ENCODE data around the gene DLX5. TPM values are rescaled to one million over a fixed set of nuclear protein-coding genes. Genes with fewer than 3 reads are reported as not detected.

The DLX5 gene
- total and polyA plus RNA-seq, 2 of the 4 experiments (the other 2 are of a cell fraction) = not detected

- no peaks in the 10 kb centered on the region for H3K36me3 ChIP-seq (ENCODE audit: control insufficient read depth, insufficient read depth, low read length)
- ChIA-PET CTCF (interaction anchor here (0.6 to 1.4 kb wide), 3 partner anchors 962 to 1150 kb away, joined by 3 to 4 read pairs (median 3); no protein-coding TSS in a partner anchor), POLR2A (ENCODE audit: unreplicated experiment) (no interaction called here)
- no peaks in the 10 kb centered on the region for H3K4me1 ChIP-seq (ENCODE audit: control insufficient read depth, insufficient read depth, low read length)
- no TSS peak for BruUV-seq (replicated peaks)
- no peak overlapping the region for H3K9ac ChIP-seq (ENCODE audit: low read depth, low read length)
- H2AK9ac ChIP-seq (replicated peaks; ENCODE audit: low read depth, low read length, poor library complexity) = no peak overlapping the region
- no peak overlapping the region for H2AK5ac ChIP-seq (ENCODE audit: low read depth, low read length)
- H3K27me3 ChIP-seq (ENCODE audit: control insufficient read depth, insufficient read depth, low read length) = no peaks in the 10 kb centered on the region
- H3K56ac ChIP-seq (ENCODE audit: extremely low read depth, insufficient read depth, low read length) = no peak overlapping the region
- H2BK120ac ChIP-seq (ENCODE audit: low read depth, low read length) = no peak overlapping the region
- intact Hi-C loops (cut with micrococcal nuclease) (loop anchor here (1.0 kb wide), 2 partner anchors 990 to 1149 kb away; no protein-coding TSS in a partner anchor), in situ Hi-C loops (cut with MboI; ENCODE audit: low sequenced_read_pairs) (loop anchor here (10.0 kb wide), 1 partner anchor 1150 kb away; no protein-coding TSS in a partner anchor), dilution Hi-C loops (cut with HindIII; ENCODE audit: low sequenced_read_pairs, unreplicated experiment) (no loop called here)
- no peak overlapping the region for H3K18ac ChIP-seq (ENCODE audit: low read depth, low read length)
- H2AFZ ChIP-seq (replicated peaks; ENCODE audit: low read length, poor library complexity) = no peak overlapping the region
- ATAC-seq (ENCODE audit: low read depth) = peak; percentile 92
- no peak overlapping the region for H2BK20ac ChIP-seq (ENCODE audit: low read depth, low read length)
- H3K9me1 ChIP-seq (ENCODE audit: insufficient read depth, low read length) = no peaks in the 10 kb centered on the region
- no peaks in the 10 kb centered on the region for H3K9me3 ChIP-seq (ENCODE audit: control insufficient read depth, insufficient read depth, low read length)
- no peaks in the 10 kb centered on the region for H3K79me1 ChIP-seq (ENCODE audit: low read depth in 1 of 2, low read length in 2 of 2)
- no peak overlapping the region for H4K8ac ChIP-seq (ENCODE audit: low read depth in 2 of 2, low read length in 2 of 2)
- no peak overlapping the region for H4K91ac ChIP-seq (ENCODE audit: insufficient read depth, low read depth, low read length)
- no CpG with 5 or more reads among the region's 5 CpGs for WGBS, 2 experiments (ENCODE audit: extremely low coverage in 2 of 2, insufficient read length in 1 of 2)
- no peak overlapping the region for H4K5ac ChIP-seq (ENCODE audit: low read depth, low read length)
- TF ChIP-seq, protein P1, sequence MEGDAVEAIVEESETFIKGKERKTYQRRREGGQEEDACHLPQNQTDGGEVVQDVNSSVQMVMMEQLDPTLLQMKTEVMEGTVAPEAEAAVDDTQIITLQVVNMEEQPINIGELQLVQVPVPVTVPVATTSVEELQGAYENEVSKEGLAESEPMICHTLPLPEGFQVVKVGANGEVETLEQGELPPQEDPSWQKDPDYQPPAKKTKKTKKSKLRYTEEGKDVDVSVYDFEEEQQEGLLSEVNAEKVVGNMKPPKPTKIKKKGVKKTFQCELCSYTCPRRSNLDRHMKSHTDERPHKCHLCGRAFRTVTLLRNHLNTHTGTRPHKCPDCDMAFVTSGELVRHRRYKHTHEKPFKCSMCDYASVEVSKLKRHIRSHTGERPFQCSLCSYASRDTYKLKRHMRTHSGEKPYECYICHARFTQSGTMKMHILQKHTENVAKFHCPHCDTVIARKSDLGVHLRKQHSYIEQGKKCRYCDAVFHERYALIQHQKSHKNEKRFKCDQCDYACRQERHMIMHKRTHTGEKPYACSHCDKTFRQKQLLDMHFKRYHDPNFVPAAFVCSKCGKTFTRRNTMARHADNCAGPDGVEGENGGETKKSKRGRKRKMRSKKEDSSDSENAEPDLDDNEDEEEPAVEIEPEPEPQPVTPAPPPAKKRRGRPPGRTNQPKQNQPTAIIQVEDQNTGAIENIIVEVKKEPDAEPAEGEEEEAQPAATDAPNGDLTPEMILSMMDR (conservative IDR thresholded peaks at IDR 0.05; ENCODE audit: low read depth, low read length) = peak; percentile 59
- TF ChIP-seq POLR2A (IDR thresholded peaks at IDR 0.05; ENCODE audit: low read depth, low read length) = no peak
- TF ChIP-seq RAD21 (IDR thresholded peaks at IDR 0.05; ENCODE audit: low read length) = peak; percentile 44
- TF ChIP-seq RCOR1 (IDR thresholded peaks at IDR 0.05; ENCODE audit: insufficient replicate concordance, low read length) = no peak
- TF ChIP-seq SMC3 (IDR thresholded peaks at IDR 0.05; ENCODE audit: low read depth, low read length) = peak; percentile 49; the same call in 1 of the 2 replicates
- H3K4me3 ChIP-seq (ENCODE audit: insufficient read depth, low read depth, low read length) = no peak overlapping the region
- H3K4ac ChIP-seq (ENCODE audit: low read depth, low read length) = no peak overlapping the region
- no peak overlapping the region for H3K4me2 ChIP-seq (ENCODE audit: low read depth, low read length)
- H3K23ac ChIP-seq (ENCODE audit: low read depth, low read length) = no peak overlapping the region
- no peaks in the 10 kb centered on the region for H4K20me1 ChIP-seq (ENCODE audit: insufficient read depth, low read length)
- no peak overlapping the region for H3K27ac ChIP-seq (ENCODE audit: insufficient read depth, low read length)
- DNase-seq = peak; percentile 58
- no peak overlapping the region for H2BK15ac ChIP-seq (ENCODE audit: low read depth, low read length)
- H2BK5ac ChIP-seq (ENCODE audit: low read depth, low read length, poor library complexity, severe bottlenecking) = no peak overlapping the region
- no peak overlapping the region for H3K14ac ChIP-seq (replicated peaks; ENCODE audit: low read depth, low read length)
Measured at GRCh38 chr7:97064972-97065587, 40.4 kb upstream of the DLX5 start.

Measured in IMR-90 (cell line).